SIG-M5 treated with dmso at 0.1 percent for 504 hours (cell line): ENCODE measurements around the gene DGKI.

Source experiments
- DNase-seq: peaks from one replicate; lab custom pipeline; 2025; ENCODE audit not compliant: unreplicated experiment; lab: John Stamatoyannopoulos, UW

Gene DGKI

DNA sequence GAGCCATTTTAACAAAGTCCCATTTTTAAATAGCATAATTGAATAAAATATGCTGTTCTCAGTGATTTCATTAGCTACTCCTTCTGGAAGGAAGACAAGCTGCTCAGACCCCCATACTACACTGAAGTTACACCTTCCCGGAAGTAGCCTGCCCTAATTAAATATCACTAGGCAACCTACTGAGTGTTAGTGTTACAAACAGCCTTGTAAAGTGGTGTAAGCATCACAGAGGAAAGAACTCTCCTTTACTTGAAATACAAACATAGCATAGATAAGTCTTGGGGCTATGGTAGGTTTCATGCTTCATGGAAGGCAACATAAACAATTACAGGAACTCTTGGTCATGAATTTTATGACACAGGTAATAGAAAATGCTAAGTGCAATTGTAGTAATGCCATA, 459.8 kb downstream of the DGKI start:
- no peak for DNase-seq

DNA sequence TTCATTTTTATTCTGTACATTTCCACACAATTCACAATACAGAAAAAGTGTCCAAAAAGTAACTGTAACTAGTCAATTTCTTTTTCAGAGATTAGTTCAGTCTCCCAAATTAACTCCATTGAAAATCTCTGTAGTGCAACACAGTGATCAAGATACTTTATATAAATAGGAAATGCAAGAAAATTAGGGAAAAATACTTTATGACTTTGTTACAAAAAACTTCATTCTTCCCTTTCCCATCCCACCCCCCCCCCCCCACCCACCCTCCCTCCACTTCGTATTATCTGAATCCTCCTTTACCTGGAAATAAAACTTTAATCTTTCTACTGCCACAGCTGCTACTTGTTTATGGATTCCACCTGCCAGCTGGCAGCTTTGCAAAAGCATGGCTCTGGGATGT, 465.7 kb downstream of the DGKI start:
- DNase-seq, result no peak

DNA sequence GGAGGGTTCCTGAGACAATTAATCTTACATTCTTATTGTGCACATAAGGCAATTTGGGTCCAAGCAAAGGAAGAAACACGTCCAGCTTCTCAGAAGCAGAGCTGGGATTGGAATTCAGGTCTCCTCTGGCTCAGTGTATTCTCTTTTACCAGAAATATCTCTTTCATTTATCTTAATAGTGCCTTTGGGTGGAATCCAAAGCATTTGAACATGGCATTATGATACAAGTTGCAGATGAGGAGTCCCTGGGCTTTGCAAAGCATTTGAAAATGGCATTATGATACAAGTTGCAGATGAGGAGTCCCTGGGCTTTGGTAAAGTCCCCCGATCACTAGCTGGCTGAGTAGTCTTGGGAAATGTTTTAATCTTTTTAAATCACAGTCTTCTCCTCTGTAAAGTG, 473.3 kb downstream of the DGKI start:
- no peak for DNase-seq

DNA sequence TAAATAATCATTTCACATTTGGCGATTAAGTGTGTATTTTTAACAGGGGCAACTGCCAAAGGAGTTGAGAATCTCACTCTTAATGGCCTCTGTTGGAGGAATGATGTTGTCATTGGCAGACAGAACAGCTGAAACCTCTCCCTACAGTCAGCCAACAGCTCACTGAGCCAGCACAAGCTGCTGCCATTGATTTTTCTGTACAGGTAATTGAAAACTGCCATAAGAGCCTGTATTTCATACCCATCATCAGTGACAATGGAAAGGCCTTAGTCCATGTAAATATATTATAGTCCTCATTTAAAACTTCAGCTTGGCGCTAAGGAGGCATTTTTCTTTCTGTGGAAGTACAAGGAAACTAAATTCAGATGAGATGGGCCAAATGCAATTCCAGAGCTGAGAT, 475.2 kb downstream of the DGKI start:
- DNase-seq, result no peak

DNA sequence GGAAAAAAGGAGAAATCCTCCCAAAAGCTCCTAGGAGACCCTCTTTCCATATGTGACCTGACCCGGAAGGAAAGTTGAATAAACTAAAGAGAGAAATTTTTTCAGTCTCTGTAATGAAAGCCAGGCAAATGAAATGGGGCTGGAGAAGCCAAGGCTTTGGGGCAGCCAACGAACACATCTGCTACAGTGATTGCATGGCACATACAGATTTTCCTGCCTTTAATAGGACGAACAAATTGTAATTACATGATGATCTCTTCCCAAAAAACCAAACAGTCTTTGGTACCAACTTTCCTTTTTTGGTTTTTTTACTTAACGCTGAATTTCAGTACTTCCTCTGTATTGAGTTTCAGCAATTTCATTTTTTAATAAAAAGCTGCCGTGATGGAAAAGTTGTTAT, 479.8 kb downstream of the DGKI start:
- no peak for DNase-seq

DNA sequence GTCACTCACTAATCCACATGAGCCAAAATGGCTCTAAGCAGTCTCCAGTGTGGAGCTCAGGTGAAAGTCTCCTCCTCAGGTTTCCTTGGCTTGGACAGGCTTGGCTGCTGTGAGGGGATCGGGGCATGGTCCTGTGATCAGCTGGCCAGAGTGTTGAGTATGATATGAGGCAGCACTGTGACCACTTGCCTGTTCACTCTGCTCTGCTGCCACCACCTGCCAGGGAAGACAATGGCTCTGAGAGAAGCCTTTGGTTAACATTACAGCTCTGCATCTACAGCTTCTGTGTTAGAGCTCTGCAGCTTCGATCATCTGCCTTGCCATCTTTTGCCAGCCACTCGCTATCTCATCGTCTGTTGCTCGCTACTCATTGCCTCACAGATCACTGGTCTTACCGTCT, 483.1 kb downstream of the DGKI start:
- no peak for DNase-seq

DNA sequence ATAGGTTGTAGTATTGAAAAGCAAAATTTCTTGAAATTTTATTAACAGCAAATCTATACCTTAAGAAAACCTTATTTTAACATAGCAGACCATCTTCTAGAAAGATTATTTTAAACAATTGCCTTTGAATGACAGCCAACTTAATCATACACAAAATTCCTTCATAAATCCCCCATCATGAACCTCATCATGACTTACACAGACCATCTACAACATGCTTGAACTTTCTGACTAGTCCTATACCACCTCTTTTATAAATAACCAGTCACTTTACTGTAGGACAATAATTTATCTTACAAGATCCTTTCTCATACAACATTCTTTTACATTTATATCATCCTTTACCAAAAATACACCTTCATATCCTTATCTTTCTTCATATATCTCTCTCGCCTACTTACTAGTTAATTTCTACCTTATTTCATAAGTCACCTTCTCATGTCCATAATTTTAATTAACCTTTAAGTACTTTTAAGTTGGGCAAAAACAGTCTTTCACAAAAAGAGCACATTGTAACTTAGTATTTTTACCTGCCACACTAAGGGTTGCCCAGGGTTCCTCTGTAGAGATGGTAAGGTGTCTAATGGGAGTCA, 486.6 kb downstream of the DGKI start:
- no peak for DNase-seq

DNA sequence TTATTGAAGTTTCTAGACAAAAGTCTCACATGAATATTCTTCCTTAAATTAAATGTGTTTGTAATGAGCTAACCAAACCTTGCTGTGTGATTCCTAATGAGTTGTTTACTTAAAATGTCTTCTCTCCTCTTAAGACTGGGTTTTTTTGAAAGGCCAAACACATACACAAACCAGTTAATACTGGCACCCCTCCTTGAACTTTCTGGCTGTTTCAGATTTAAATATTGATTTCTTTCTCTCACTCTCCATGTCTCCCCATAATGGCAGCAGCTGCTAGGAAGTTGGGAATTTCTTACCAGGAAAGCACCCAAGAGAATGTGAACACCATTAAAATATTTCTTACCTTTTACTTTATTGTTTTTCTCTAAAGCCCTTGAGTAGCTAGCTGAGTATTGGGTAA, 491.8 kb downstream of the DGKI start:
- DNase-seq, result no peak

DNA sequence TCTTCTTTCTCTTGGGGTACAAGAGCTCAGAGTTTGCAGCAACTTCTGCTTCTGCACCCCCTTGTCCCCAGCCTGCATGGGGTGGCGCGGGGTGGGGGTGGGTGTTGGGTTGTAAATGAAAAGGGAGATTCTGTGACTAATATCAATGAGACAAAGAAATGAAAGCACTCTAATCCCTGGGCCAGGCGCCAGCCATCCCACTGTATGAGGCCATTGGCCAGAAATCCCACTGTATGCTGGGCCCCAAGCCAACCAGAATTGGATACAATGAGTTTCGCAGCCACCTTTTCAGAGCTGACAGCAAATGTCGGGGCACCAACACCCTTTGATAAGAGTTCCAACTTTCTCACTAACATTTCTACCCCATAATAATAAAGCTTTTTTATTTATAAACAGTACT, 492.4 kb downstream of the DGKI start:
- DNase-seq, result no peak

DNA sequence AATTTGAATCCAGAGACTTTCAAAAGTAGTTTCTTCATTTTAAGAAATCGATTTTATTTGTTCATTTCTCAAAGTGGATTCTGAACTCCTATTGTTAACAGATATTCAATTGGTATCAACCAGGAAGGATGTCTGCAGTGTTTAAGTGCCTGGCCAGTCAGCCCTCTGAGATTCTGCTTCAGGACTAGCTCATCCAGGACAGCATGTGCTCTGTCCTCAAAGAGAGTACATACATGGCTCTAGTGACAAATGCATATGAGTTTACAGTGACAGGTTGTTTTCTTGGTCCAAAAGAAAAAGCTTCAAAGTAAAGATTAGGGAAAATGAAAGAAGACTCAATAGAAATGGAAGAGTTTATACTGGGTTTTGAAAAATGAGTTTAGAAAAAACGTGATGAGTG, 494.8 kb downstream of the DGKI start:
- DNase-seq, result no peak

DNA sequence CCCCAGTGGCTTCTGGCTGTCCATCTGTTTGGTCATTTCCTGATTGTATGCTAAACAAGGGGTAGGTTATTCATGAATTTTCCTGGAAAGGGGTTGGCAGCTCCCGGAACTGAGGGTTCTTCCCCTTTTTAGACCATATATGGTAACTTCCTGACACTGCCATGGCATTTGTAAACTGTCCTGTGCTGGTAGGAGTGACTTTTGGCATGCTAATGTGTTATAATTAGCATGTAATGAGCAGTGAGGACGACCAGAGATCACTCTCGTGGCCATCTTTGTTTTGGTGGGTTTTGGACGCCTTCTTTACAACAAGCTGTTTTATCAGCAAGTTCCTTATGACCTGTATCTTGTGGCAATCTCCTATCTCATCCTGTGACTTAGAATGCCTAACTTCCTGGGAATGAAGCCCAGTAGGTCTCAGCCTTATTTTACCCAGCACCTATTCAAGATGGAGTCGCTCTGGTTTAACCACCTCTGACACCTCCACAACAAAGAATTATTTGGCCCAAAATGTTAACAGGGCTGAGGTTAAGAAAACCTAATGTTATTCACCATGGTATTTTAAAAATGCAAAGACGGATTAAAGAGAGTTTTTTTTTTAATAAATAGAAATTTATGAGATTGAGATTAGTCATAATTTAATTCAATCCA, 500.9 kb downstream of the DGKI start:
- DNase-seq, result no peak

DNA sequence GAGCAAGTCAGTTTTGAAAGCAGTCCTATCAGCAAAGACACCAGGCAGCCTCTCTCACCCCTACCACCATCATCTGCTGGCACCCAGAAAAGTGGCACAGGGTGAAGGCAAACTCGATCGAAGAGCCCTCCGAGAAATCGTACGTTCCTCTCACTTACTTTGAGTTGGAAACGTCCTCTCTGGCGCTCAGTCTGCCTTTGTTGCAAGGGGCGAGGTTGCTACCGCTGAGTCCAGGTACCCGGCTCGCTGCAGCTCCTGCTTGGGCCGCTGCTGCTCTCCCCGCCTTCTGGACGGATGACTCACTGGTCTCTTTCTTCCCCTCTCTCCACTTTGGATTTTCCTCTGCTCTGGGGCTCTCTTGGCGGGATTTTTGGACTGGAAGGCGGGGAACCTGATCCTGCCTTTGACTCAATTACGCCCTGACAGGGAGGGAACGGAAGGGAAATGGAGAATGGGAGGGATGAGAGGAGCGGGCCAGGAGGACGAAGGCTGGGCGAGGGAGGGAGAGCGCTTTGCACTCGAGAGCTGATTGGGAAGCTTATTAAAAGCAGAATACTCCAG, 503.4 kb downstream of the DGKI start, which contains the start of gene PTN:
Gene PTN (minus strand): TSS at position 453 of the 561 bp plus-strand sequence. CDS start 88,760 bp downstream, outside the sequence.
- DNase-seq, result no peak

DNA sequence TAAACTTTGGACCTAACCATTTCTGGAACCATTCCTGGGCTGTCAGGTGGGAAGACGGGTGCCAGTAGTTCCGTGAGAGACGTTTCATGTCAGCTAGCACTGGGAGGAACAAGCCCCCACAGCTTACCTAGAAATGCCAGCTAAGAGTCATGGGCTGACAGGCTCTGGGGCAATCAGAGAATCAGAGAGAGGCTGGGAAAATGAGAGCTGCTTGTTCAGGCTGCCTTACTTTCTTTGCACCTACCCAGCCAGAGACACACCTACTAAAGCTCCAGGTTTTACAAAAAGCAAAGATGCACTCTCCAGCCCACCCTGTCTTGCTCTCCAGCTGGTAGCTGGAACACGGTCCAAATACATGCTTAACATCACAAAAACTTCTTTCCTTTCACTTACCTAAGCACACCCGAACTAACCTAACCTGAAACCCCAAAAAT, 503.9 kb downstream of the DGKI start:
- no peak for DNase-seq

DNA sequence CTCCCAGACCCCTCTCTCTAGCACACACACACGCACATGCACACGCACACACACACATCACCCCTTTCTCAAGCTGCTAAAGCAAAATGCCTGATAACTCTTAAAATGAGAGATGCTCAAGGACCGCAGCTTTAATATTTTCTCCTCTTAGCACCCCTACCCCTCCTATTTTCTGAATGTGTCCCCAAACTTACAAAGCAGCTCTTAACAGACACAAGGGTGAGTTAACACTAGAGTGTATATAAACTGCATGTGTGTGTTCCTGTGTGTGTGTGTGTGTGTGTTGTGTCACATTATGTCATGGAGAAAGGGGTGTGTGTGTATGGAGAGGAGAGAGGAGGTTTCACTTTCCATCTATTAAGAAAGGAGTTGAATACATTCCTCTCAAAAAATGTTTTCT, 504.5 kb downstream of the DGKI start:
- DNase-seq, result no peak

DNA sequence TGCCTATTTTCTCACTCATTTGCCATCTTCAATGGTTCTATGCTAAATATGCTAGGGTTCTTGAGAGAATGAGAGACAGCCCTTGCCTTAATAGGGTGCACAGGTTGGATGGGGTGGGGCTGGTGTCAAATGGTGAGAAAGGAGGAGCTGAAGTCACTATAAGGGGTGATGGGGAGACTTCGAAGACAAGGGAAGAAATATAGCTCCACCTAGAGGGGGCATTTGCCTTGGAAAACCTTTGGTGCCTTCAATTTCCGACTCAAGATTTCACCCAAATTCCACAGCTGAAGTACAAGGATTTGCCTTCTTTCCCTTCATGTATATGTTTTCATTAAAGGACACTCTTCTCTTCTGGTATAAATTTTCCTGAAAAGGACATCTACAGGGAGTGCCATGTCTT, 508.9 kb downstream of the DGKI start:
- DNase-seq, result no peak

DNA sequence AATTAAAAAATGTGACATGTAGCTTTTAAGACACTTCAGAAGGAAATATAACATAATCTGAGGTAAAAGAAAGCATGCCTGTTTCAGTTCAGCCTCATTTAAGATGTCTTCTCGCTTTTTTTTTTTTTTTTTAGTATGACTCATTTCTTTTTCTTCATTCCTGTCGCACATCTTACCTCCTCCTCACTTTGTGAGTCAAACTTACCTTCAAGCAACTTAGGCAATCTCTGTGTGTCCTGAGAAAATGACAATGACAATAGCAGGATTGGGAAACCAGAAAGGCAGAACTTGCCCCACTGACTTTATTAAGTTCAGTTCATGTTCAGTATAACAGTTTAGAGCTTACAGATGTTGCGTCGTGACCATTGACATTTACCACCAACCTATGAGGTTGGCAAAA, 511.0 kb downstream of the DGKI start:
- no peak for DNase-seq

DNA sequence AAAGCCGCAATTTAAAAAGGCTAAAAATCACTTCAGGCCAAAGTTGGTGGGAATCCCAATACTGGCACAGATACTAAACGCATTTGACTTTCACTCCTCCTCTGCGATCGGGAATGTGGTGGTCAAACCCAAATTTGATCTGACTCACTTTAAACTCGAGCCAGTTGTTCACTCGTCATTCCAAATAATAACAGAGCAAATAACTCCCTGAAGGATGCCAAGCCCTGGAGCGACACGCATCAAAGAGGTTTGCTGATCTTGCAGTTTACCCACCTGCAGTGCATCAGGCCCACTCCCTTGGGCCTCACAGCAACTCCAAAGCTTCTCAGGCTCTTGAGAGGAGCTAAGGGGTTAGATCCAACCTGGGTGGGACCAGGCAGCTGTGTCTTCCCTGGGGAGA, 515.4 kb downstream of the DGKI start:
- DNase-seq, result no peak
